Erythroblast (primary cell): ENCODE results near the gene TGFA.

ENCODE experiments used
- GATA1 ChIP-seq: IDR thresholded peaks from 2 replicates; pipeline ENCODE4 v1.6.1; 2011; ENCODE audit warnings: low read depth, mild to moderate bottlenecking, control low read depth, low read length, moderate library complexity
- POLR2A ChIP-seq: IDR thresholded peaks from 2 replicates; pipeline ENCODE4 v1.6.1; 2011; ENCODE audit warnings: mild to moderate bottlenecking, low read length

DNA sequence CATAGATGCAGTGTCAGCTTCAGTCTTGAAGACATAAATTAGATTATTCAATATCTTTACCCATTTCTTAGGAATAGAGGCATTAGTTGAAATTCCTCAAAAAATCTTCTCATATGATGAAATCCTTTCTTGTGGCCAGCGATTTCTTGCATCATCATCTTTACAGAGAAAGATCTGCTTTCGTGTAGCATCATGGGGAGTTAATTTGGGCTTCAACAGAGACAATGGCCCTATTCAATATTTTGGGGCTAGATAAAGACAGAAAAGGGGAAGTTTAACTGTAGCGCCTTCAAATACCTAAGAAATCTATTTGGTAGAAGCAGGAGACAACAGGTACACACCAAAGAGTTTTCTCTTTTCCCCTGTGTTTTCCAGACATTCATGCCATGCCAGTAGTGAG lies 73.8 kb downstream of the TGFA start:
- TF ChIP-seq POLR2A, result no peak
- no peak for TF ChIP-seq GATA1
